H1 (cell line): ENCODE measurements around the gene RPS25.

Experiments
- CTCF ChIP-seq, 3 experiments: IDR thresholded peaks; 1 replicate in 2 of 3; 2 replicates in 1 of 3; pipeline versions ENCODE4 v1.5.1 to v1.6.1; 2011; ENCODE audit warnings: low read length in 3 of 3, mild to moderate bottlenecking in 3 of 3, inconsistent platforms in 2 of 3, low read depth in 1 of 3, moderate library complexity in 1 of 3; ENCODE audit not compliant: insufficient read depth in 1 of 3; ENCODE audit errors: control extremely low read depth in 1 of 3
- MAX ChIP-seq: IDR thresholded peaks from 2 replicates; pipeline ENCODE4 v1.6.1; 2012; ENCODE audit warnings: inconsistent platforms
- TF ChIP-seq, protein P1 (sequence below): IDR thresholded peaks from 2 replicates; pipeline ENCODE4 v1.6.1; 2011; ENCODE audit warnings: low read depth, mild to moderate bottlenecking, low read length; ENCODE audit not compliant: insufficient read depth
- TF ChIP-seq, protein P2 (sequence below): IDR thresholded peaks from 2 replicates; pipeline ENCODE4 v1.6.1; 2012; ENCODE audit warnings: low read length, inconsistent platforms

DNA sequence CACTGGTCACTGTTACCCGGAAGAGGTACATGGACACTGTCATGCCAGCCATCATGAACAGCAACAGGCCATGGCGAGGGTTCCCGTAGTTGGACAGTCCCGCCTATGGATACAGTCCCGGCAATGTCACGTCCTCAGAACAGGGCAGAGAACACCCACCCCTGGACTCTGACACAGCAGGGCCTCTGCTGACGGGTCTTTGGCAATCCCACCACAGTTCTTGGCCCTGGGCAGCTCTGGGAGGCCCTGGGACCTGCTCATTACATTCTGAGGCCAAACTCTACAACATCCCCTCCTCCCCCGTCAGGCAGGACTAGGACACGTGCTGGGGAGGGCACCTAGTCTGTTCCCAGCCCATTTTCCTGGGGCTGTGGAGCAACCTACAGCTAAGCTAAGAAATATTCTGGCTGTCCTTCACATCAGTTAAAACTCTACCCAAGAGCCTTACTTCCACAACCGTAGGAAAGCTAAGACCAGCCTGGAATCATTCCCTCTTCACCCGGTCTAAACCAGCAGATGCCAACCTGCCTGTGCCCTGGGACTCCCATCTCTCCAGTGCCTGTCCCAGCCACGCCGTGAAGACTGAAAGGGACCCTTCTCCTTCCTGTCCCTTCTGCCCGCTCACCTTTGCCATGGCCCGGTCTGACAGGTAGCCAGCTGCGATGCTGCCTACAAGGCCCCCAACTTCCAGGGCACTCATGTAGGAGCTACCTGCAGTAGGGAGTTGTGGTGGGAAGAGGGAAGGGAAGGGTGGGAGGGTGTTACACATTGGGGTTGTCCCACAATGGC is 8.0 kb upstream of the RPS25 start:
- no peak for TF ChIP-seq CTCF (IDR thresholded peaks at IDR 0.05; ENCODE audit: control extremely low read depth in 1 of 3, insufficient read depth in 1 of 3, low read depth in 1 of 3, low read length in 3 of 3)
- TF ChIP-seq, protein P1, sequence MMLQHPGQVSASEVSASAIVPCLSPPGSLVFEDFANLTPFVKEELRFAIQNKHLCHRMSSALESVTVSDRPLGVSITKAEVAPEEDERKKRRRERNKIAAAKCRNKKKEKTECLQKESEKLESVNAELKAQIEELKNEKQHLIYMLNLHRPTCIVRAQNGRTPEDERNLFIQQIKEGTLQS: no peak
- TF ChIP-seq MAX: no peak
- TF ChIP-seq, protein P2, sequence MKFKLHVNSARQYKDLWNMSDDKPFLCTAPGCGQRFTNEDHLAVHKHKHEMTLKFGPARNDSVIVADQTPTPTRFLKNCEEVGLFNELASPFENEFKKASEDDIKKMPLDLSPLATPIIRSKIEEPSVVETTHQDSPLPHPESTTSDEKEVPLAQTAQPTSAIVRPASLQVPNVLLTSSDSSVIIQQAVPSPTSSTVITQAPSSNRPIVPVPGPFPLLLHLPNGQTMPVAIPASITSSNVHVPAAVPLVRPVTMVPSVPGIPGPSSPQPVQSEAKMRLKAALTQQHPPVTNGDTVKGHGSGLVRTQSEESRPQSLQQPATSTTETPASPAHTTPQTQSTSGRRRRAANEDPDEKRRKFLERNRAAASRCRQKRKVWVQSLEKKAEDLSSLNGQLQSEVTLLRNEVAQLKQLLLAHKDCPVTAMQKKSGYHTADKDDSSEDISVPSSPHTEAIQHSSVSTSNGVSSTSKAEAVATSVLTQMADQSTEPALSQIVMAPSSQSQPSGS: no peak
